NCI-H146 treated with DMSO at 0.1 percent for 48 hours (cell line): Measurements from ENCODE around the gene LYVE1.
"Not testable (repeated sequence)": the region's sequence is repeated elsewhere in the genome, so short reads cannot be mapped to it uniquely, and the experiment has no call there.

Source experiments
- DNase-seq: peaks from one replicate; lab custom pipeline; 2025; ENCODE audit not compliant: unreplicated experiment; lab: John Stamatoyannopoulos, UW

Gene LYVE1

GRCh38 chr11:10568486-10568941, at the start of gene LYVE1:
Gene LYVE1, minus strand, starts transcription at chr11:10568665. Its CDS starts 133 bp downstream, at chr11:10568532.
- DNase-seq = no peak

- no peak for DNase-seq
Observed at GRCh38 chr11:10617551-10617950, 49.1 kb upstream of the LYVE1 start.

- no peak for DNase-seq
Observed at GRCh38 chr11:10611979-10612862, 43.8 kb upstream of the LYVE1 start.

GRCh38 chr11:10609636-10610035, 41.2 kb upstream of the LYVE1 start:
- DNase-seq = no peak

GRCh38 chr11:10608584-10608983, 40.1 kb upstream of the LYVE1 start:
- no peak for DNase-seq

- no peak for DNase-seq
Observed at GRCh38 chr11:10607462-10608132, 39.1 kb upstream of the LYVE1 start.

GRCh38 chr11:10606536-10607208, 38.2 kb upstream of the LYVE1 start:
- DNase-seq = no peak

- DNase-seq = no peak
Observed at GRCh38 chr11:10605941-10606381, 37.5 kb upstream of the LYVE1 start.

- DNase-seq = no peak
Observed at GRCh38 chr11:10604798-10605197, 36.3 kb upstream of the LYVE1 start.

GRCh38 chr11:10604340-10604748, 35.9 kb upstream of the LYVE1 start:
- DNase-seq = no peak

GRCh38 chr11:10603721-10604297, 35.3 kb upstream of the LYVE1 start:
- DNase-seq = no peak

GRCh38 chr11:10602945-10603344, 34.5 kb upstream of the LYVE1 start:
- no peak for DNase-seq

- no peak for DNase-seq
Observed at GRCh38 chr11:10602366-10602765, 33.9 kb upstream of the LYVE1 start.

GRCh38 chr11:10601837-10602236, 33.4 kb upstream of the LYVE1 start:
- no peak for DNase-seq

- no peak for DNase-seq
Observed at GRCh38 chr11:10600570-10601248, 32.2 kb upstream of the LYVE1 start.

GRCh38 chr11:10599388-10600175, 31.1 kb upstream of the LYVE1 start:
- no peak for DNase-seq

GRCh38 chr11:10598816-10599215, 30.4 kb upstream of the LYVE1 start:
- DNase-seq = no peak

- no peak for DNase-seq
Observed at GRCh38 chr11:10597877-10598351, 29.4 kb upstream of the LYVE1 start.

GRCh38 chr11:10595840-10596239, 27.4 kb upstream of the LYVE1 start:
- not testable (repeated sequence) for DNase-seq

- DNase-seq = no peak
Observed at GRCh38 chr11:10594407-10594806, 25.9 kb upstream of the LYVE1 start.
